LoVo (cell line): ENCODE results near the gene APCDD1.
"Not testable (repeated sequence)": the region's sequence is repeated elsewhere in the genome, so short reads cannot be mapped to it uniquely, and the experiment has no call there.

Experiments used
- DNase-seq: peaks from one replicate; pipeline ENCODE4 v3.0.0-alpha.2; 2016; ENCODE audit warnings: low spot score

Gene APCDD1

GRCh38 chr18:10463096-10463495 is 8.7 kb downstream of the APCDD1 start:
- no peak for DNase-seq

- no peak for DNase-seq
Observed at GRCh38 chr18:10463741-10464140, 9.3 kb downstream of the APCDD1 start.

GRCh38 chr18:10464161-10464648 is 9.8 kb downstream of the APCDD1 start:
- not testable (repeated sequence) for DNase-seq

- DNase-seq = no peak
Observed at GRCh38 chr18:10465174-10465939, 10.9 kb downstream of the APCDD1 start.

- no peak for DNase-seq
Observed at GRCh38 chr18:10470429-10470828, 16.0 kb downstream of the APCDD1 start.

GRCh38 chr18:10471574-10471973 is 17.1 kb downstream of the APCDD1 start:
- no peak for DNase-seq

GRCh38 chr18:10473132-10473531 is 18.7 kb downstream of the APCDD1 start:
- no peak for DNase-seq

GRCh38 chr18:10474309-10474708 is 19.9 kb downstream of the APCDD1 start:
- DNase-seq = no peak

GRCh38 chr18:10475276-10475653 is 20.8 kb downstream of the APCDD1 start:
- no peak for DNase-seq

- DNase-seq = no peak
Observed at GRCh38 chr18:10475654-10476291, 21.3 kb downstream of the APCDD1 start.

GRCh38 chr18:10476338-10476791 is 21.9 kb downstream of the APCDD1 start:
- DNase-seq = no peak

- no peak for DNase-seq
Observed at GRCh38 chr18:10477121-10477862, 22.9 kb downstream of the APCDD1 start.

GRCh38 chr18:10477863-10478260 is 23.4 kb downstream of the APCDD1 start:
- DNase-seq = no peak

GRCh38 chr18:10481831-10482230 is 27.4 kb downstream of the APCDD1 start:
- DNase-seq = no peak

- DNase-seq = no peak
Observed at GRCh38 chr18:10482363-10482984, 28.0 kb downstream of the APCDD1 start.

- no peak for DNase-seq
Observed at GRCh38 chr18:10482985-10483949, 28.8 kb downstream of the APCDD1 start.

GRCh38 chr18:10485475-10485874 is 31.0 kb downstream of the APCDD1 start:
- DNase-seq = no peak

- DNase-seq = no peak
Observed at GRCh38 chr18:10486362-10486761, 31.9 kb downstream of the APCDD1 start.

- DNase-seq = no peak
Observed at GRCh38 chr18:10487154-10487553, 32.7 kb downstream of the APCDD1 start.

- no peak for DNase-seq
Observed at GRCh38 chr18:10488017-10488416, 33.6 kb downstream of the APCDD1 start.
